ENCODE data around the gene PHYHD1. TPM values are rescaled to one million over a fixed set of nuclear protein-coding genes. Genes with fewer than 3 reads are reported as not detected.

PHYHD1 gene
- total and polyA plus RNA-seq, 2 of the 13 experiments (the other 11 are each of a cell fraction or from before 2014, with no cell fraction given) = 10.6 to 25.3 TPM

GRCh38 chr9:128927731-128928411 lies 7.1 kb downstream of the PHYHD1 start (continued):
- no peak for TF ChIP-seq REST (IDR thresholded peaks at IDR 0.05; ENCODE audit: borderline replicate concordance in 1 of 2, low read depth in 1 of 2, low read length in 2 of 2)
- no peak for TF ChIP-seq PAXIP1 (CRISPR knock-in tag; conservative IDR thresholded peaks at IDR 0.05)
- no peak for TF ChIP-seq REL (CRISPR knock-in tag; conservative IDR thresholded peaks at IDR 0.05)
- no peak for TF ChIP-seq STAT6 (CRISPR knock-in tag; IDR thresholded peaks at IDR 0.05; ENCODE audit: borderline replicate concordance)
- TF ChIP-seq E2F1 (CRISPR knock-in tag; IDR thresholded peaks at IDR 0.05) = no peak
- TF ChIP-seq GMEB2 (CRISPR knock-in tag; IDR thresholded peaks at IDR 0.05; ENCODE audit: low read depth) = no peak
- TF ChIP-seq HMG20B (CRISPR knock-in tag; conservative IDR thresholded peaks at IDR 0.05) = no peak
- no peak for TF ChIP-seq ATRX (CRISPR knock-in tag; IDR thresholded peaks at IDR 0.05; ENCODE audit: borderline replicate concordance)
- TF ChIP-seq CAMTA2 (CRISPR knock-in tag; IDR thresholded peaks at IDR 0.05; ENCODE audit: borderline replicate concordance) = no peak
- no peak for TF ChIP-seq ZNF431 (CRISPR knock-in tag; IDR thresholded peaks at IDR 0.05; ENCODE audit: borderline replicate concordance, low read depth)
- TF ChIP-seq ZNF788 (CRISPR knock-in tag; IDR thresholded peaks at IDR 0.05; ENCODE audit: borderline replicate concordance) = peak; percentile 63; the same call in 1 of the 2 replicates
- no peak for TF ChIP-seq CC2D1A (CRISPR knock-in tag; IDR thresholded peaks at IDR 0.05)
